CD4-positive, alpha-beta T cell (primary cell): ENCODE results near the gene SMARCC2. TPM values are rescaled to one million over a fixed set of nuclear protein-coding genes. Genes with fewer than 3 reads are reported as not detected.

Experiments used
- ATAC-seq: fragments of 200-7000 bp; cut with Tn5 transposase; one replicate; pipeline ENCODE4 v1.10.0; 2022; ENCODE audit warnings: mild to moderate bottlenecking; ENCODE audit not compliant: poor library complexity
- CTCF ChIA-PET: fragments of 350-600 bp; sonication (Branson Sonifier 250); formaldehyde crosslinking; loops from one replicate; lab custom pipeline; 2021; ENCODE audit warnings: antibody characterized with exemption, inconsistent platforms; lab: Charles Lee
- POLR2A ChIA-PET: fragments of 350-600 bp; sonication (Branson Sonifier 250); formaldehyde crosslinking; loops from one replicate; lab custom pipeline; 2021; ENCODE audit warnings: antibody characterized with exemption, inconsistent platforms; lab: Charles Lee
- DNase-seq, 14 experiments: peaks; one replicate each; pipeline ENCODE4 v3.0.0-alpha.2; 2013 to 2020; ENCODE audit warnings: mixed read lengths in 2 of 14
- H3K27ac ChIP-seq, 2 donors: one replicate each; pipeline versions ENCODE4 v1.5.1 to v1.7.0; 2013; ENCODE audit warnings: low read length in 2 of 2, low read depth in 1 of 2, mild to moderate bottlenecking in 1 of 2
- H3K27me3 ChIP-seq, 2 experiments: 1 replicate in 1 of 2; 2 replicates in 1 of 2; pipeline versions ENCODE4 v1.6.1 to v1.7.0; 2013; ENCODE audit warnings: low read length in 2 of 2, control low read depth in 1 of 2, mild to moderate bottlenecking in 1 of 2, moderate library complexity in 1 of 2; ENCODE audit not compliant: insufficient read depth in 2 of 2, control insufficient read depth in 1 of 2
- H3K36me3 ChIP-seq: one replicate; pipeline ENCODE4 v1.6.1; 2013; ENCODE audit warnings: low read length, control low read depth; ENCODE audit not compliant: insufficient read depth
- H3K4me1 ChIP-seq: one replicate; pipeline ENCODE4 v1.6.1; 2013; ENCODE audit warnings: low read length, control low read depth; ENCODE audit not compliant: insufficient read depth
- H3K4me3 ChIP-seq: one replicate; pipeline ENCODE4 v1.5.1; 2013; ENCODE audit warnings: mild to moderate bottlenecking, low read length, moderate library complexity
- H3K9me3 ChIP-seq, 2 experiments: 1 replicate in 1 of 2; 2 replicates in 1 of 2; pipeline versions ENCODE4 v1.6.1 to v1.7.0; 2013; ENCODE audit warnings: low read length in 2 of 2, mild to moderate bottlenecking in 2 of 2, control low read depth in 1 of 2, moderate library complexity in 1 of 2; ENCODE audit not compliant: control insufficient read depth in 1 of 2, insufficient read depth in 1 of 2
- H3K27ac Mint-ChIP-seq: one replicate; pipeline ENCODE4 v1.8.0; 2020; ENCODE audit warnings: mixed read lengths
- H3K27me3 Mint-ChIP-seq: one replicate; pipeline ENCODE4 v1.8.0; 2021; ENCODE audit warnings: mixed read lengths
- H3K36me3 Mint-ChIP-seq: one replicate; pipeline ENCODE4 v1.8.0; 2021; ENCODE audit warnings: low read depth, mixed read lengths
- H3K4me1 Mint-ChIP-seq: one replicate; pipeline ENCODE4 v1.8.0; 2021; ENCODE audit warnings: low read depth, mixed read lengths
- H3K4me3 Mint-ChIP-seq: one replicate; pipeline ENCODE4 v1.8.0; 2020; ENCODE audit warnings: mild to moderate bottlenecking, mixed read lengths
- H3K9me3 Mint-ChIP-seq: one replicate; pipeline ENCODE4 v1.8.0; 2020; ENCODE audit warnings: mixed read lengths
- CTCF ChIP-seq: fragments of 200-600 bp; IDR thresholded peaks from one replicate; pipeline ENCODE4 v1.8.0; 2022; ENCODE audit warnings: antibody characterized with exemption, mild to moderate bottlenecking
- intact Hi-C, 2 experiments: fragments of 100-400 bp; cut with DNase I in 1 of 2; cut with micrococcal nuclease in 1 of 2; formaldehyde crosslinking; loops; one replicate each; pipeline versions ENCODE4 v1.15.1 to v1.9.0; 2023 to 2025; cut with DNase I, micrococcal nuclease
- total RNA-seq, 174 experiments: library from RNA in 2 of 174; stranded (reverse) in 2 of 174; gene quantifications; one replicate each; pipeline ENCODE4 v1.2.3 and lab custom pipeline; 2021 to 2026

The SMARCC2 gene
- total RNA-seq, 2 experiments from 2014 or later: 104 to 109 TPM

GRCh38 chr12:56230432-56231183 is 41.3 kb upstream of the SMARCC2 start:
- H3K27me3 Mint-ChIP-seq: no peaks in the 10 kb centered on the region
- no peaks in the 10 kb centered on the region for H3K36me3 Mint-ChIP-seq
- Histone ChIP-seq H3K27me3 (no peaks in the 10 kb centered on the region), H3K4me3 (no peak overlapping the region), H3K27ac (no peak overlapping the region), H3K4me1 (no peaks in the 10 kb centered on the region), H3K9me3 (no peaks in the 10 kb centered on the region), H3K36me3 (peaks cover 3% of the 10 kb centered on the region)
- POLR2A ChIA-PET: no interaction called here
- TF ChIP-seq CTCF: no peak
- H3K9me3 Mint-ChIP-seq: no peaks in the 10 kb centered on the region
- H3K4me3 Mint-ChIP-seq: no peak overlapping the region
- intact Hi-C loops: no loop called here
- CTCF ChIA-PET: no interaction called here
- DNase-seq (no peak), ATAC-seq (no peak)
- H3K4me1 Mint-ChIP-seq: peaks cover under 1% of the 10 kb centered on the region
- H3K27ac Mint-ChIP-seq: no peak overlapping the region

- no peaks in the 10 kb centered on the region for H3K9me3 ChIP-seq
- peaks cover 7% of the 10 kb centered on the region for H3K4me1 Mint-ChIP-seq
- intact Hi-C loops: loop anchor here in 1 of 2 experiments (10.0 kb wide), 1 partner anchor 185 kb away; the partner anchor contains the start of gene RPS26
- TF ChIP-seq CTCF: no peak
- DNase-seq: no peak
- H3K4me3 ChIP-seq: no peak within 1 kb of the TSS
- no peak within 1 kb of the TSS for H3K4me3 Mint-ChIP-seq
- no peak for ATAC-seq
- H3K27me3 ChIP-seq: no peaks in the 10 kb centered on the region
- ChIA-PET CTCF (no interaction called here), POLR2A (no interaction called here)
- peaks cover 3% of the 10 kb centered on the region for H3K36me3 ChIP-seq
- peaks cover 6% of the 10 kb centered on the region for H3K4me1 ChIP-seq
- no peak within 1 kb of the TSS for H3K27ac Mint-ChIP-seq
- no peaks in the 10 kb centered on the region for H3K36me3 Mint-ChIP-seq
- H3K9me3 Mint-ChIP-seq: no peaks in the 10 kb centered on the region
- no peaks in the 10 kb centered on the region for H3K27me3 Mint-ChIP-seq
- no peak within 1 kb of the TSS for H3K27ac ChIP-seq
Observed at GRCh38 chr12:56229916-56230431, 40.7 kb upstream of the SMARCC2 start, which contains the start of gene SLC39A5. SLC39A5 (plus strand) TSS chr12:56230051; CDS start chr12:56231275, 1,224 bp downstream.

- ATAC-seq (no peak), DNase-seq (no peak)
- Histone ChIP-seq H3K27me3 (no peaks in the 10 kb centered on the region), H3K36me3 (peaks cover 3% of the 10 kb centered on the region), H3K4me3 (no peak overlapping the region), H3K4me1 (peaks cover 14% of the 10 kb centered on the region), H3K27ac (no peak overlapping the region), H3K9me3 (no peaks in the 10 kb centered on the region)
- Mint-ChIP-seq H3K27ac (no peak overlapping the region), H3K36me3 (no peaks in the 10 kb centered on the region), H3K4me1 (peaks cover 13% of the 10 kb centered on the region), H3K9me3 (no peaks in the 10 kb centered on the region), H3K4me3 (no peak overlapping the region), H3K27me3 (no peaks in the 10 kb centered on the region)
- TF ChIP-seq CTCF: no peak
- CTCF ChIA-PET: no interaction called here
- POLR2A ChIA-PET: no interaction called here
- intact Hi-C loops: loop anchor here in 1 of 2 experiments (10.0 kb wide), 1 partner anchor 184 kb away; the partner anchor contains the start of gene RPS26
Observed at GRCh38 chr12:56229082-56229481, 39.8 kb upstream of the SMARCC2 start.
